Smooth muscle cell of the coronary artery (primary cell): ENCODE data around the gene DEDD2. TPM values are rescaled to one million over a fixed set of nuclear protein-coding genes. Genes with fewer than 3 reads are reported as not detected.

Experiments
- total RNA-seq: library from RNA; depleted of rRNA; stranded (reverse); fragments of >200 nt; gene quantifications from 2 replicates; pipeline ENCODE4 v1.2.3, GENCODE V29; 2014; ENCODE audit warnings: low replicate concordance

The DEDD2 gene
- total RNA-seq: 10.8 and 16.6 TPM in 2 replicates

GRCh38 chr19:42217520-42218437, at the start of gene DEDD2:
Gene DEDD2, minus strand, starts transcription at chr19:42217677. Its CDS starts 670 bp downstream, at chr19:42217007.

GRCh38 chr19:42254850-42255765, 37.6 kb upstream of the DEDD2 start, which contains the start of gene ERF:
Gene ERF, minus strand, starts transcription at chr19:42255128. Its CDS starts 129 bp downstream, at chr19:42254999.

GRCh38 chr19:42242512-42243409, 25.3 kb upstream of the DEDD2 start, which contains the start of gene GSK3A:
Gene GSK3A, minus strand, starts transcription at chr19:42242602. Its CDS starts 137 bp downstream, at chr19:42242465.

GRCh38 chr19:42219812-42220750, 2.6 kb upstream of the DEDD2 start, which contains the start of gene ZNF526:
Gene ZNF526, plus strand, starts transcription at chr19:42220312. Its CDS starts 4,092 bp downstream, at chr19:42224404.

Other genes starting within 250 kb of the DEDD2 start
- gene ATP1A3, start 223.4 kb downstream of the DEDD2 start, total RNA-seq: not detected in 2 replicates
- 0.23 TPM in 1 of 2 replicates, not detected in the other for gene GRIK5, start 147.5 kb downstream of the DEDD2 start, total RNA-seq
- 6.6 and 8.2 TPM in 2 replicates for gene ZNF574, start 141.5 kb downstream of the DEDD2 start, total RNA-seq
- gene POU2F2, start 85.2 kb downstream of the DEDD2 start, total RNA-seq: 0.08 and 0.12 TPM in 2 replicates
- 10.1 and 12.5 TPM in 2 replicates for gene ZNF526, start 2.6 kb upstream of the DEDD2 start, total RNA-seq
- 4.9 and 7.9 TPM in 2 replicates for gene GSK3A, start 24.9 kb upstream of the DEDD2 start, total RNA-seq
- 10.6 and 20.4 TPM in 2 replicates for gene ERF, start 37.5 kb upstream of the DEDD2 start, total RNA-seq
- gene CIC, start 51.6 kb upstream of the DEDD2 start, total RNA-seq: 9.4 and 11.2 TPM in 2 replicates
- 0.15 TPM in 1 of 2 replicates, not detected in the other for gene PRR19, start 84.5 kb upstream of the DEDD2 start, total RNA-seq
- gene PAFAH1B3, start 84.9 kb upstream of the DEDD2 start, total RNA-seq: 8.4 and 30.9 TPM in 2 replicates
- gene TMEM145, start 95.6 kb upstream of the DEDD2 start, total RNA-seq: 0.12 TPM in 1 of 2 replicates, not detected in the other
- 17.9 and 18.6 TPM in 2 replicates for gene MEGF8, start 108.0 kb upstream of the DEDD2 start, total RNA-seq
- not detected in 2 replicates for gene CNFN, start 172.6 kb upstream of the DEDD2 start, total RNA-seq
- 0.90 and 1.5 TPM in 2 replicates for gene LIPE, start 209.7 kb upstream of the DEDD2 start, total RNA-seq
- gene CXCL17, start 225.3 kb upstream of the DEDD2 start, total RNA-seq: not detected in 2 replicates